Liver (tissue), 9 donors: ENCODE results near the gene PLAAT5. TPM values are rescaled to one million over a fixed set of nuclear protein-coding genes. Genes with fewer than 3 reads are reported as not detected.
"Not testable (repeated sequence)": the region's sequence is repeated elsewhere in the genome, so short reads cannot be mapped to it uniquely, and the experiment has no call there.

ENCODE experiments used
- DNase-seq: peaks from one replicate; pipeline ENCODE4 v3.0.0-alpha.2; 2017; ENCODE audit warnings: low spot score
- H3K27ac ChIP-seq, 2 donors: one replicate each; pipeline ENCODE4 v1.7.0; 2013; ENCODE audit warnings: inconsistent platforms in 2 of 2, low read length in 2 of 2, control low read depth in 1 of 2, low read depth in 1 of 2, mild to moderate bottlenecking in 1 of 2
- H3K27me3 ChIP-seq, 4 donors: one replicate each; pipeline versions ENCODE4 v1.6.1 to v1.7.0; 2013; ENCODE audit warnings: low read length in 3 of 4, inconsistent platforms in 1 of 4, mild to moderate bottlenecking in 1 of 4, moderate library complexity in 1 of 4; ENCODE audit not compliant: control insufficient read depth in 4 of 4, insufficient read depth in 4 of 4
- H3K36me3 ChIP-seq, 4 donors: one replicate each; pipeline versions ENCODE4 v1.6.1 to v1.7.0; 2013; ENCODE audit warnings: low read length in 3 of 4, mild to moderate bottlenecking in 3 of 4, low read depth in 1 of 4, moderate library complexity in 1 of 4; ENCODE audit not compliant: control insufficient read depth in 4 of 4, insufficient read depth in 3 of 4
- H3K4me1 ChIP-seq, 4 donors: one replicate each; pipeline versions ENCODE4 v1.6.1 to v1.7.0; 2013; ENCODE audit warnings: low read length in 3 of 4, mild to moderate bottlenecking in 3 of 4, moderate library complexity in 1 of 4; ENCODE audit not compliant: control insufficient read depth in 4 of 4, insufficient read depth in 4 of 4
- H3K4me3 ChIP-seq, 3 donors: one replicate each; pipeline versions ENCODE4 v1.6.1 to v1.7.0; 2013; ENCODE audit warnings: low read length in 3 of 3, control low read depth in 1 of 3, low read depth in 1 of 3, mild to moderate bottlenecking in 1 of 3
- H3K9ac ChIP-seq, 2 donors: one replicate each; pipeline ENCODE4 v1.7.0; 2013; ENCODE audit warnings: low read length in 2 of 2, mild to moderate bottlenecking in 2 of 2, moderate library complexity in 2 of 2, control low read depth in 1 of 2, low read depth in 1 of 2
- H3K9me3 ChIP-seq, 4 donors: one replicate each; pipeline versions ENCODE4 v1.6.1 to v1.7.0; 2013; ENCODE audit warnings: low read length in 3 of 4; ENCODE audit not compliant: control insufficient read depth in 4 of 4
- EGR1 ChIP-seq, 2 donors: IDR thresholded peaks; 2 replicates each; pipeline ENCODE4 v1.6.1; 2016 to 2018; ENCODE audit warnings: antibody characterized with exemption in 2 of 2, low read depth in 2 of 2
- FOXA2 ChIP-seq: IDR thresholded peaks from 2 replicates; pipeline ENCODE4 v1.6.1; 2016; ENCODE audit warnings: antibody characterized with exemption
- HNF4A ChIP-seq, 2 donors: conservative IDR thresholded peaks; 2 replicates each; pipeline ENCODE4 v1.6.1; 2016; ENCODE audit warnings: antibody characterized with exemption in 2 of 2, mild to moderate bottlenecking in 2 of 2
- HNF4G ChIP-seq: IDR thresholded peaks from 2 replicates; pipeline ENCODE4 v1.6.1; 2016; ENCODE audit warnings: antibody characterized with exemption
- JUND ChIP-seq, 2 donors: IDR thresholded peaks; 2 replicates each; pipeline ENCODE4 v1.6.1; 2016; ENCODE audit warnings: antibody characterized with exemption in 2 of 2
- NR2F2 ChIP-seq: IDR thresholded peaks from 2 replicates; pipeline ENCODE4 v1.6.1; 2016; ENCODE audit warnings: antibody characterized with exemption
- RAD21 ChIP-seq, 2 donors: IDR thresholded peaks; 2 replicates each; pipeline ENCODE4 v1.6.1; 2016; ENCODE audit warnings: antibody characterized with exemption in 2 of 2, mild to moderate bottlenecking in 2 of 2
- REST ChIP-seq: IDR thresholded peaks from 2 replicates; pipeline ENCODE4 v1.6.1; 2016; ENCODE audit warnings: antibody characterized with exemption, mild to moderate bottlenecking
- SP1 ChIP-seq: IDR thresholded peaks from 2 replicates; pipeline ENCODE4 v1.6.1; 2018; ENCODE audit warnings: antibody characterized with exemption, mild to moderate bottlenecking
- TAF1 ChIP-seq: conservative IDR thresholded peaks from 2 replicates; pipeline ENCODE4 v1.6.1; 2016; ENCODE audit warnings: antibody characterized with exemption, mild to moderate bottlenecking
- WGBS: extraction: QIAGEN DNeasy Blood & Tissue Kit; methylation state at CpG from one replicate; pipeline ENCODE4 v1.1.7; 2013; 5-methylcytosine and 5-hydroxymethylcytosine counted together
- polyA plus RNA-seq, 2 donors: library from polyadenylated mRNA; stranded (reverse) in 1 of 2; unstranded in 1 of 2; fragments of 200-250 nt in 1 of 2; fragments of >200 nt in 1 of 2; fragmentation: Nextera tagmentation in 1 of 2; extraction: Ambion mirVana in 1 of 2; gene quantifications; one replicate each; pipeline versions ENCODE4 v1.2.1 to v1.2.3, GENCODE V29; 2013 to 2015
- total RNA-seq, 2 donors: library from RNA; depleted of rRNA; stranded (reverse); fragments of >200 nt; gene quantifications; one replicate each; pipeline ENCODE4 v1.2.3, GENCODE V29; 2014
- TF ChIP-seq, protein P1 (sequence below): IDR thresholded peaks from 2 replicates; pipeline ENCODE4 v1.6.1; 2016; ENCODE audit warnings: antibody characterized with exemption
- TF ChIP-seq, protein P2 (sequence below): IDR thresholded peaks from 2 replicates; pipeline ENCODE4 v1.6.1; 2016; ENCODE audit warnings: antibody characterized with exemption
- TF ChIP-seq, protein P3 (sequence below): fragments of 150-350 bp; IDR thresholded peaks from 2 replicates; pipeline ENCODE4 v1.5.1; 2017; ENCODE audit warnings: improper control_type of control experiment, low read depth, low read length; ENCODE audit not compliant: missing input control
- donor health status: healthy.
- donor health status: healthy.
- donor health status: healthy.
- donor health status: healthy.
- donor health status: healthy.

PLAAT5 gene
- total and polyA plus RNA-seq, 4 donors, result 0.03 to 1.4 TPM; not detected in 2

GRCh38 chr11:63443714-63444113 is 47.3 kb downstream of the PLAAT5 start:
- DNase-seq, result no peak
- Histone ChIP-seq H3K9me3 (peaks cover 0 to 2% (median 0%) of the 10 kb centered on the region in 4 donors), H3K36me3 (no peaks in the 10 kb centered on the region), H3K9ac (no peak overlapping the region), H3K27ac (no peak overlapping the region), H3K27me3 (no peaks in the 10 kb centered on the region), H3K4me1 (no peaks in the 10 kb centered on the region), H3K4me3 (no peak overlapping the region)
- WGBS, result 32% methylated on average over 1 of the region's 1 CpG
- TF ChIP-seq TAF1, result no peak
- TF ChIP-seq HNF4G, result no peak
- TF ChIP-seq, protein P1, sequence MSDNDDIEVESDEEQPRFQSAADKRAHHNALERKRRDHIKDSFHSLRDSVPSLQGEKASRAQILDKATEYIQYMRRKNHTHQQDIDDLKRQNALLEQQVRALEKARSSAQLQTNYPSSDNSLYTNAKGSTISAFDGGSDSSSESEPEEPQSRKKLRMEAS, result no peak

- not testable (repeated sequence) for H3K27me3 ChIP-seq, H3K4me3 ChIP-seq, H3K4me1 ChIP-seq, DNase-seq, H3K9ac ChIP-seq, H3K27ac ChIP-seq, H3K9me3 ChIP-seq, H3K36me3 ChIP-seq
- WGBS, result 13% methylated on average over 4 of the region's 4 CpGs
Measured at GRCh38 chr11:63435831-63436230, 55.1 kb downstream of the PLAAT5 start.

DNA sequence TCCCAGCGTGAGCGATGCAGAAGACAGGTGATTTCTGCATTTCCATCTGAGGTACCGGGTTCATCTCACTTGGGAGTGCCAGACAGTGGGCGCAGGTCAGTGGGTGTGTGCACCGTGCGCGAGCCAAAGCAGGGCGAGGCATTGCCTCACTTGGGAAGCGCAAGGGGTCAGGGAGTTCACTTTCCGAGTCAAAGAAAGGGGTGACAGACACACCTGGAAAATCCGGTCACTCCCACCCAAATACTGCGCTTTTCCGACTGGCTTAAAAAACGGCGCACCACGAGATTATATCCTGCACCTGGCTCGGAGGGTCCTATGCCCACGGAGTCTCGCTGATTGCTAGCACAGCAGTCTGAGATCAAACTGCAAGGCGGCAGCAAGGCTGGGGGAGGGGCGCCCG is 55.6 kb downstream of the PLAAT5 start:
- not testable (repeated sequence) for DNase-seq, H3K27ac ChIP-seq, H3K36me3 ChIP-seq, H3K4me3 ChIP-seq, H3K4me1 ChIP-seq, H3K9me3 ChIP-seq, H3K27me3 ChIP-seq, H3K9ac ChIP-seq
- whole genome bisulfite sequencing, result 66% methylated on average over 22 of the region's 22 CpGs

DNA sequence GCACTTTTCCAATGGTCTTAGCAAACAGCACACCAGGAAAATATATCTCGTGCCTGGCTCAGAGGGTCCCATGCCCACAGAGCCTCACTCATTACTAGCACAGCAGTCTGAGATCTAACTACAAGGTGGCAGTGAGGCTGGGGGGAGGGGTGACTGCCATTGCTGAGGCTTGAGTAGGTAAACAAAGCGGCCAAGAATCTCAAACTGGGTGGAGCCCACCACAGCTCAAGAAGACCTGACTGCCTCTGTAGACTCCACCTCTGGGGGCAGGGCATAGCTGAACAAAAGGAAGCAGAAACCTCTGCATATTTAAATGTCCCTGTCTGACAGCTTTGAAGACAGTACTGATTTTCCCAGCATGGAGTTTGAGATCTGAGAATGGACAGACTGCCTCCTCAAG is 60.2 kb downstream of the PLAAT5 start:
- 85% methylated on average over 2 of the region's 2 CpGs for WGBS
- H3K9me3 ChIP-seq, H3K36me3 ChIP-seq: not testable (repeated sequence)

DNA sequence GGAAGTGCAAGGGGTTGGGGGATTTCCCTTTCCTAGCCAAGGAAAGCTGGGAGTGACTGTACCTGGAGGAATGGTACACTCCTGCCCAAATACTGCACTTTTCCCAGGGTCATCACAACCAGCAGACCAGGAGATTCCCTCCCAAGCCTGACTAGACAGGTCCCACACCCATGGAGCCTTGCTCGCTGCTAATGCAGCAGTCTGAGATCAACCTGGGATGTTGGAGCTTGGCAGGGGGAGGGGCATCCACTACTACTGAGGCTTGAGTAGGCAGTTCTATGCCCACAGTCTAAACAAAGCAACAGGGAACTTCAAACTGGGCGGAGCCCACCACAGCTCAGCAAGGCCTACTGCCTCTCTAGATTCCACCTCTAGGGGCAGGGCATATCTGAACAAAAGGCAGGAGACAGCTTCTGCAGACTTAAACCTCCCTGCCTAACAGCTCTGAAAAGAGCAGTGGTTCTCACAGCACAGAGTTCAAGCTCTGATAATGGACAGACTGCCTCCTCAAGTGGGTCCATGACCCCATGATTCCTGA is 62.9 kb downstream of the PLAAT5 start:
- 97% methylated on average over 2 of the region's 2 CpGs for WGBS

More for the DNA sequence above, 60.2 kb downstream of the PLAAT5 start:
- not testable (repeated sequence) for H3K9ac ChIP-seq, DNase-seq, H3K4me3 ChIP-seq, H3K4me1 ChIP-seq, H3K27ac ChIP-seq, H3K27me3 ChIP-seq

More for the DNA sequence above, 62.9 kb downstream of the PLAAT5 start:
- Histone ChIP-seq H3K36me3 (no peaks in the 10 kb centered on the region), H3K27me3 (no peaks in the 10 kb centered on the region), H3K27ac (no peak overlapping the region), H3K4me1 (no peaks in the 10 kb centered on the region), H3K9me3 (no peaks in the 10 kb centered on the region), H3K4me3 (no peak overlapping the region), H3K9ac (no peak overlapping the region)
- TF ChIP-seq, protein P2, sequence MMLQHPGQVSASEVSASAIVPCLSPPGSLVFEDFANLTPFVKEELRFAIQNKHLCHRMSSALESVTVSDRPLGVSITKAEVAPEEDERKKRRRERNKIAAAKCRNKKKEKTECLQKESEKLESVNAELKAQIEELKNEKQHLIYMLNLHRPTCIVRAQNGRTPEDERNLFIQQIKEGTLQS, result no peak
- TF ChIP-seq, protein P3, sequence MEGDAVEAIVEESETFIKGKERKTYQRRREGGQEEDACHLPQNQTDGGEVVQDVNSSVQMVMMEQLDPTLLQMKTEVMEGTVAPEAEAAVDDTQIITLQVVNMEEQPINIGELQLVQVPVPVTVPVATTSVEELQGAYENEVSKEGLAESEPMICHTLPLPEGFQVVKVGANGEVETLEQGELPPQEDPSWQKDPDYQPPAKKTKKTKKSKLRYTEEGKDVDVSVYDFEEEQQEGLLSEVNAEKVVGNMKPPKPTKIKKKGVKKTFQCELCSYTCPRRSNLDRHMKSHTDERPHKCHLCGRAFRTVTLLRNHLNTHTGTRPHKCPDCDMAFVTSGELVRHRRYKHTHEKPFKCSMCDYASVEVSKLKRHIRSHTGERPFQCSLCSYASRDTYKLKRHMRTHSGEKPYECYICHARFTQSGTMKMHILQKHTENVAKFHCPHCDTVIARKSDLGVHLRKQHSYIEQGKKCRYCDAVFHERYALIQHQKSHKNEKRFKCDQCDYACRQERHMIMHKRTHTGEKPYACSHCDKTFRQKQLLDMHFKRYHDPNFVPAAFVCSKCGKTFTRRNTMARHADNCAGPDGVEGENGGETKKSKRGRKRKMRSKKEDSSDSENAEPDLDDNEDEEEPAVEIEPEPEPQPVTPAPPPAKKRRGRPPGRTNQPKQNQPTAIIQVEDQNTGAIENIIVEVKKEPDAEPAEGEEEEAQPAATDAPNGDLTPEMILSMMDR, result no peak
- no peak for TF ChIP-seq FOXA2
- no peak for TF ChIP-seq HNF4A (conservative IDR thresholded peaks at IDR 0.05)
- TF ChIP-seq REST, result no peak
- no peak for TF ChIP-seq SP1
- no peak for TF ChIP-seq JUND (IDR thresholded peaks at IDR 0.05)
- no peak for TF ChIP-seq RAD21 (IDR thresholded peaks at IDR 0.05)
- TF ChIP-seq NR2F2, result no peak
- TF ChIP-seq EGR1 (IDR thresholded peaks at IDR 0.05; ENCODE audit: low read depth in 2 of 2), result no peak
- no peak for DNase-seq
